ENCODE data around the gene LAMTOR4.

The LAMTOR4 gene

DNA sequence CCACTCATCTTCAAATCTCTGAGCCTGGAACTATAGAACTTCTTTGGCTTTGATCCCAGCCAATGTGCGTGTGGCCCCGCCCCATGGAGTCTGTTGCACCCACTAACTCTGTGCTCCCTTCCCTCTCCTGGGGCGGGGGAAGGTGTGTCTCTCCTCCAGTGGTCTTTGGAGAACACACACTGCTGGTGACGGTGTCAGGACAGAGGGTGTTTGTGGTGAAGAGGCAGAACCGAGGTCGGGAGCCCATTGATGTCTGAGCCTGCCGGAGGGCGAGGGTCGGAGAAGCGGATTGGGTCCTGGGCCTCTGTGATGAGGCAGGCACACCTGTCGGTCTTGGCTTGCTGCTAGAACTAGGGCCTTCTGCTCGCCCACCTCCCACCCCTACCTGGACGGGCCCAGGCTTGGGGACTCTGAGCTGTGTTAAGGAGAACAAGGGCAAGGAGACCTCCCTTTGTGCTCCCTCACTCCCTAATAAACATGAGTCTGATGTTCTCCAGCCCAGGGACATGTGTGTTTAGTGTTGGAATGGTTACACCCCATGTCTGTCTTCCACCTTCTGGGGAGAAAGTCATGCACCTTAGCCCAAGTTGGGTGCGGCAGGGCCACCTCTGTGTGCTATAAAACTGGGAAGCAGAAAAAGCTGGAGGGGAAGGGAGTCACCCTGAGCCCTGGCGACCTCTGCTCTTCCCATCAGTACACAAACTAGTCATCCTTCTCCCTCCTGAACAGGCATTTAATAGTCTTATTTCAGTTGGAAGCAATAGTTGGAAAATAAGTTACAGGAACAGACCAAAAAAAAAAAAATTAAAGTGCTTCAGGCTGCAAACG lies 5.2 kb downstream of the LAMTOR4 start:
- no peak for DNase-seq (ENCODE audit: low read depth, low spot score)

- DNase-seq (ENCODE audit: low read depth, low spot score) = no peak
Observed at GRCh38 chr7:100154651-100155491, 6.2 kb downstream of the LAMTOR4 start.

DNA sequence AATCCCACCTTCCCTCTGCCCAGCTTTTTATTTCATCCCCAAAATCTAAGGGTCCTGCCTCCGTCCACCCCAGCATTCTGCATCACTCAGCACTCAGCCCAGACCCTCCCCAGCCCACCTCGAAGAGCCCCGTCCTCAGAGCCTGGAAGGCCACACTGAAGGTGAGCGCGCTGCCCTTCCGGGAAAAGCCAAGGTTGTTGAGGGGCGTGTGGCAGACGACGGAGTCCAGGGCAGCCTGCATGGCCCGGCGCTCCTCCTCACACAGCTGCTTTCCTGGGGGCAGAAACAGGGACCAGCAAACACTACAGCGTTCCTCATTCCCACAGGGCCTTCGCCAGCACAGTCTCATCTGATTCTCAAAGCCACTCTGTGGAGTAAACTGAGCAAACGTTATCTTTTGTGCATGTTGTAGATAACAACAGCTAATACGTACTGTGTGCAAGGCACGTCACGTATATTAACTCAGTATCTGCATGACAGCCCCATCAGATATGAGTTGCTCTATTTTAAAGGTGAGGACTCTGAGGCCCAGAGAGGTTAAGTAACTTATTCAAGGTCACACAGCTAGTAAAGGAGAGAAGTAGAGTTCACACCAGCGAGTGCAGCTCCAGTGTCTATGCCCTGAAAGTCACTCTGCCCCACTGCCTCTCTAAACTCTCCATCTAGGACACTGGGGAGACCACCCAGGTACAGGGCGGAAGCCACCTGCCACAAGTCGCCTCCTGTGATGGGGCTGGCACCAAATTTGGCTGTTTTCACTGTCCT lies 7.0 kb downstream of the LAMTOR4 start:
- DNase-seq (ENCODE audit: low read depth, low spot score) = no peak

- no peak for DNase-seq (ENCODE audit: low read depth, low spot score)
Observed at GRCh38 chr7:100156331-100157068, 7.8 kb downstream of the LAMTOR4 start.

- no peak for DNase-seq (ENCODE audit: low read depth, low spot score)
Observed at GRCh38 chr7:100157069-100157333, 8.3 kb downstream of the LAMTOR4 start.

DNA sequence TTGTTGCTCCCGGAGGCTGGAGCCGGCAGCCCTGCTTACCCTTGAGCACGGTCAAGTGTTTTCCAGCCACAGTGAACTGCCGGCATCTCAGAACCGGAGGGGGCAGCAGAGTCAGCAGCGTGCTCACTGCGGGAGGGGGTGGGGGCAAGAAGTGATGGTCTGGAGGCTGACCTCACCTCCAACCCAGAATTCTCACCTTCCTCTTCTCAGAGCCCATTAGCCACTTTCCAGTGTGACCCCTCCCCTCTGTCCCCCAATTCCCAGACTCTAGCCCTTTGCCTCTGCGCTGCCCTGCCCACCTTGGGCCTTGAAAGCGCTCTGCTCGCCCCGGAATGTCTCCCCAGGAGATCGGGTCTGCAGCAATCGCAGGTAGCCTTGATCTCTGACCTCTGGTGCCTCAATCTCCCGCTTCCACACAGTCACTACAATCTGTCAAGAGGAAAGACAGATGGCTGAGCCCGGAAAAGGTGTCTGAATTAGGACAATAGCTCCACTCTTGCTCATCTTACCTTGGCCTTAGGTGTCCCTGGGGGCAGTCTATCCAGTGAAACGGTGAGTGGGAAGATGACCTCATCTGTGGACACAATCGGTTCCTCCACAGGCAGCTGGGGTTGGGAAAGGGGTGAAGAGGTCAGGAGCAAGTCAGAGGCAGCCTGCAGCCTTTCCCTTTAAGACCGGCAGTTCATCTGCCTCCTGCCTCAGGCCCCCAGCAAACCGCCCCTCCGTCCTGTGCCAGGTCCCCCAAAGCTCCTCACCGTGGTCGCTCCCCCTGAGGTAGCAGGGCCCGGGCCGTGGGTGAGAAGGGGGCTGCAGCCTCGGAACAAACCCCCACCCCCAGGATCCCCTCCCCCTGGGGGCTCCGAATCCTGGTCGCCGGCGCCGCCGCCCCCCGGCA lies 8.9 kb downstream of the LAMTOR4 start:
- DNase-seq (ENCODE audit: low read depth, low spot score) = no peak

DNA sequence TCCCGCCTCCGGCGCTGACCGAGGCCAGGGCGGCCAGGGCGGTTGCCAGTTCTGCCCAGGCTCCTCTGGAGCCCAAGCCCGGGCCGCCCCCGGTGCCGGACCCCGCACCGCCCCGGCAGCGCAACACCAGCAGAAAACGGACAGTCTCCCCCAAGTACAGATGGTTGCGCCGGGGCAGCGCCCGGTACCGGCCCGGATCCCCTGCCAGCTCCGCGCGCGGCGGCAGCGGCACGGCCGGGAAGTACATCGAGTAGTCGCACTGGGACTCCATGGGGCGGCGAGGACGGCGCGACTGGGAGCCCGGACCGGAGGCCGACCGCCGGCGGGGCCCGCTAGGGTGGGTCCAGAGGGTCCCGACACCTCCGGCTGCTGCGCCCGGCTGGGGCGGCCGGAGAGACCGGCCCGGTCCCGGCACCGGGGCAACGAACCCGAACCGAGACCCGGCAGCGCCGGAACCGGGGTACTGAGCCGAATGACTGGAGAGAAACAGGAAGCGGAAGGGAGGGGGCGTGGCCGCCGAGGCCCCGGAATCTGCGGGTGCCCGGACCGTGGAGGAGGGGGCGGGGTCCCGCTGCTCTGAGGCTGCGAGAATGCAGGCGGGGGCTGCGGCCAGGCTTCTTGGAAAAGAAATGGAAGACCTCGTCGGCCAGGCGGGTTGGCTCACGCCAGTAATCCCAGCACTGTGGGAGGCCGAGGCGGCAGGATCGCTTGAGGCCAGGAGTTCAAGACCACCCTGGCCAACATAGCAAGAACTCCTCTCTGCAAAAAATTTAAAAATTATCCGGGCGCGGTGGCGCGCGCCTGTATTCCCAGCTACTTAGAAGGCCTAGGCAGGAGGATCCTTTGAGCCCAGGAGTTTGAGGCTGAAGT lies 9.7 kb downstream of the LAMTOR4 start, which contains the start of gene TRAPPC14:
TRAPPC14 (minus strand) TSS at position 495 of the 870 bp plus-strand sequence; CDS start at position 271, 224 bp downstream.
- peak; percentile 47 for DNase-seq (ENCODE audit: low read depth, low spot score)

GRCh38 chr7:100159099-100159623 lies 10.4 kb downstream of the LAMTOR4 start:
- no peak for DNase-seq (ENCODE audit: low read depth, low spot score)

- no peak for DNase-seq (ENCODE audit: low read depth, low spot score)
Observed at GRCh38 chr7:100160067-100160466, 11.3 kb downstream of the LAMTOR4 start.

- no peak for DNase-seq (ENCODE audit: low read depth, low spot score)
Observed at GRCh38 chr7:100163006-100163531, 14.4 kb downstream of the LAMTOR4 start.

- DNase-seq (ENCODE audit: low read depth, low spot score) = no peak
Observed at GRCh38 chr7:100163871-100164270, 15.2 kb downstream of the LAMTOR4 start.

- no peak for DNase-seq (ENCODE audit: low read depth, low spot score)
Observed at GRCh38 chr7:100166317-100166940, 17.7 kb downstream of the LAMTOR4 start.

DNA sequence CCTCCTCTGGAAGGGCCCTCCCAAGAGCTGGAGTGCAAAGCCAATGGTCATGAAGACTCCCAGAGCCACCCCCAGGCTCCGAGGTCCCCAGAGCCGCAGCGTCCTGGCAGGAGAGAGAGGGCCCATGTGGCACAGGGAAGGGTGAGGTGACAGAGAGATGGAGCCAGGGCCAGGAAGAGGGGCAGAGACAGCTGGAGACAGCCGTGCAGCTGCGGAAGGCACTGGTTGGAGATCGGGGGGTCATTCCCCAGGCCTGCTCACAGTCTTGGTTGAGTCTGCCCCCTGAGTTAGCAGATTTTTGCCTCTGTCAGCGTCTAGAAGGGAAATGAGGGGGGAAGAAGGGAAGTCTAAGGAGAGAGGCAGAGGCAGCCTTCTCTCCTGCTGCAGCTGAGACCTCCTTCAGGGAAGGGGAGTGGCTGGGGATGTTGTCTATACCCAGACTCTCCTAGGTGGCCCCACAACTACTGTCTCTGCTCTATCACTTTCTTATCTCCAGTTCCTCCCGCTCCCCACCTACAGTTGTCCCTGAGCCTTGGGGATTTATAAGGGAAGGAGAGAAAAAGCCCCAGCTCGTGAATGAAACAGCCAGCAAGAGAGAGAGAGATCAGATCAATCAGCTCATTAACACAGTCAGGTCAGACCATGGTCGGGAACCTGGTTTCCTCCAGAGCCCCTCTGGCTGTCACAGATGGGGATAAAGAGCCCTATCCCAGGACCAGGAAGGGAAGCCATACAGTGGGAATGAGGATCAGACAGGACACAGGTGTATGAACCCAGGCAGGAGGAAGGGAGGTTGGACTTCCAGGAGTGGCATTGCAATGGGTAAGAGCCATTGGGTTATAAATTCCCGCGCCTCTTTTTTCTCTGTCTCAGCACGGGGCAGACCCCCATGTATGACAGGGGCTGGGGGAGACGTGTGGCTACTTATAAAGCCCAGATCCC lies 18.5 kb downstream of the LAMTOR4 start:
- no peak for DNase-seq (ENCODE audit: low read depth, low spot score)

DNA sequence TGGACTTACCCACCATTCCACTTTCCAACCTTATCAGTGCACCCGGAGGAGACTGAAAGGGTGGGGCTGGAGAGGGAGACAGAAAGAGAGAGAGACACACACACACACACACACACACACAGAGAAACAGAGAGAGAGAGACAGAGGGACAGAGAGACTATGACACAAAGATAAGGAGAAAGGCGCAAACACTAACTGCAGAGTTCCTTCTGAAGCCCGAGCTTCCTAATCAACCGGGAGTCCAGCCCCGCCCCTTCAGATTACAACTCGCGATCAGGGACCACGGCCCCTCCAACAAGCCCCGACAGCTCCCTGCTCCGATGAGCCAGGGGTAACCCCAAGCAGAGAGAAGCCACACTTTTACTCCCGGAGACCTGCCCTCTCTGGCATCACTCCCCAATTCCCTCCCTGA lies 19.2 kb downstream of the LAMTOR4 start:
- no peak for DNase-seq (ENCODE audit: low read depth, low spot score)

GRCh38 chr7:100169147-100169850 lies 20.6 kb downstream of the LAMTOR4 start:
- DNase-seq (ENCODE audit: low read depth, low spot score) = no peak

DNA sequence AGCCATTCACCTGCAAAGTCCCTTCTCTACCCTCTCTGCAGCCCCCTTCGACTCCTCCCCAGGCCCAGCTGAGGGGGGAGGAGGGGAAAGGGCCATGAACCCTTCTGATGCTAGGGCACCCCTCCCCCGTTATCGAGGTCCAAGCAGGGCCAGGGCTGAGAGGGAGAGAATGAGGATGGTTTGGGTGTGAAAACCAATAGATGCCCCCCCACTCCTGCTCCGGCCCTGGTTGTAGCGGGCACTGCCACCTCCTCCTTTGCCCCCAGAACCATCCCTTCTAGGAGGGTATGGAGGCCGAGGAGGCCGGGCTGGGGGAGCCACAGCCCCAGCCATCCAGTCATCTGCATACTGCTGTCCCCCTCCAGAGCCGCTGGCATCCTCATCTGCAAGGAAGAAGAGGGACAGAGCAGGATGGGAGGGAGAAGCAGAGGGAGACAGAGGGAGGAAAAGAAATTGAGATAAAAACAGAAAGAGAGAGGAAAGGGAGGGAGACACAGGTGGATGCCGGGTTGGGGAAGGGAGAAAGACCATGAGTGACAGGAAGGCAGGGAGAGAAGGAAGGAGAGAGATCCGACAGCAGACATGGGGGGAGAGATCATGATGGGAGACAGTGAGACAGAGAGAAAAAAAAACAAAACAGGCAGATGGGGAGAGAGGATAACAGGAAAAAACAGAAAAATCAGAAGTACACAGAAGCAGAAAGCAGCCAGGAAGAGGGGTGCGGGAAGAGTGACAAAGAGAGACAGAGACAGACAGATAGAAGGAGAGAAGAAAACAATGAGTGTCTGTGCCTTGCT lies 21.6 kb downstream of the LAMTOR4 start:
- no peak for DNase-seq (ENCODE audit: low read depth, low spot score)
